HepG2 (cell line): ENCODE measurements around the gene PKNOX2. TPM values are rescaled to one million over a fixed set of nuclear protein-coding genes. Genes with fewer than 3 reads are reported as not detected.

Source experiments
- ARNT2 ChIP-seq: sonication (generic); formaldehyde crosslinking; IDR thresholded peaks from 2 replicates; pipeline ENCODE4 v1.8.0; 2022; ENCODE audit warnings: mild to moderate bottlenecking, low read depth, missing genetic modification reagents, moderate library complexity
- CBX5 ChIP-seq: sonication (generic); formaldehyde crosslinking; IDR thresholded peaks from 2 replicates; pipeline ENCODE4 v1.4.0; 2020; ENCODE audit warnings: missing genetic modification reagents, borderline replicate concordance
- GABPA ChIP-seq, 2 experiments: IDR thresholded peaks; 2 replicates each; pipeline ENCODE4 v1.6.1; 2011 to 2016; ENCODE audit warnings: low read depth in 2 of 2, low read length in 1 of 2, missing biosample characterization in 1 of 2, missing genetic modification characterization in 1 of 2
- KLF16 ChIP-seq, 2 experiments: sonication (generic) in 1 of 2; formaldehyde crosslinking in 1 of 2; IDR thresholded peaks; 2 replicates each; pipeline versions ENCODE4 v1.6.1 to v1.8.0; 2016 to 2023; ENCODE audit warnings: missing genetic modification reagents in 2 of 2, missing compliant biosample characterization in 1 of 2
- MIXL1 ChIP-seq: IDR thresholded peaks from 2 replicates; pipeline ENCODE4 v1.6.1; 2016
- PAX8 ChIP-seq: sonication (generic); formaldehyde crosslinking; IDR thresholded peaks from 2 replicates; pipeline ENCODE4 v1.8.0; 2022; ENCODE audit warnings: mild to moderate bottlenecking, missing genetic modification reagents, borderline replicate concordance
- SAP130 ChIP-seq: IDR thresholded peaks from 2 replicates; pipeline ENCODE4 v1.6.1; 2016; ENCODE audit warnings: low read depth
- SOX5 ChIP-seq: IDR thresholded peaks from 2 replicates; pipeline ENCODE4 v1.6.1; 2016; ENCODE audit warnings: borderline replicate concordance
- STAG1 ChIP-seq: sonication (generic); formaldehyde crosslinking; IDR thresholded peaks from 2 replicates; pipeline ENCODE4 v1.4.0; 2020; ENCODE audit warnings: missing genetic modification reagents
- THYN1 ChIP-seq: sonication (generic); formaldehyde crosslinking; IDR thresholded peaks from 2 replicates; pipeline ENCODE4 v1.8.1; 2023; ENCODE audit warnings: low read depth, mild to moderate bottlenecking, moderate library complexity, missing genetic modification reagents, borderline replicate concordance
- ZFYVE20 ChIP-seq: sonication (generic); formaldehyde crosslinking; IDR thresholded peaks from 2 replicates; pipeline ENCODE4 v1.8.0; 2023; ENCODE audit warnings: low read depth, mild to moderate bottlenecking, moderate library complexity, missing genetic modification reagents, borderline replicate concordance
- ZNF253 ChIP-seq: sonication (generic); formaldehyde crosslinking; IDR thresholded peaks from 2 replicates; pipeline ENCODE4 v1.8.0; 2022; ENCODE audit warnings: mild to moderate bottlenecking, missing genetic modification reagents, borderline replicate concordance
- ZNF33B ChIP-seq: sonication (generic); formaldehyde crosslinking; IDR thresholded peaks from 2 replicates; pipeline ENCODE4 v1.5.1; 2020; ENCODE audit warnings: mild to moderate bottlenecking, missing genetic modification reagents
- ZNF567 ChIP-seq: sonication (generic); formaldehyde crosslinking; IDR thresholded peaks from 2 replicates; pipeline ENCODE4 v1.8.1; 2023; ENCODE audit warnings: mild to moderate bottlenecking, missing genetic modification reagents, borderline replicate concordance
- ZNF737 ChIP-seq: sonication (generic); formaldehyde crosslinking; IDR thresholded peaks from 2 replicates; pipeline ENCODE4 v1.5.0; 2020; ENCODE audit warnings: missing genetic modification reagents, mild to moderate bottlenecking, borderline replicate concordance
- ZSCAN21 ChIP-seq: sonication (generic); formaldehyde crosslinking; IDR thresholded peaks from 2 replicates; pipeline ENCODE4 v1.8.0; 2022; ENCODE audit warnings: mild to moderate bottlenecking, missing genetic modification reagents, moderate library complexity, borderline replicate concordance
- polyA plus RNA-seq, 8 experiments: library from polyadenylated mRNA; depleted of rRNA in 3 of 8; stranded (reverse) in 7 of 8; unstranded in 1 of 8; fragments of >200 nt; fragmentation: Illumina TruSeq in 4 of 8; extraction: Trizol in 4 of 8; gene quantifications; 2 replicates each; pipeline versions ENCODE4 v1.2.1 to v1.2.3, GENCODE V29; 2011 to 2016; ENCODE audit warnings: low read depth in 4 of 8, missing spikeins in 1 of 8, mixed read lengths in 1 of 8; ENCODE audit not compliant: insufficient read depth in 1 of 8
- total RNA-seq, 5 experiments: library from RNA; depleted of rRNA; stranded (reverse); fragments of >200 nt; fragmentation: Illumina TruSeq; extraction: Trizol; gene quantifications; 2 replicates each; pipeline ENCODE4 v1.2.3, GENCODE V29; 2016; ENCODE audit warnings: low read depth in 1 of 5
- TF ChIP-seq, protein P1 (sequence below): IDR thresholded peaks from 2 replicates; pipeline ENCODE4 v1.6.1; 2016; ENCODE audit warnings: control low read depth
- TF ChIP-seq, protein P2 (sequence below): IDR thresholded peaks from 2 replicates; pipeline ENCODE4 v1.6.1; 2016; ENCODE audit warnings: low read depth, borderline replicate concordance
- TF ChIP-seq, protein P3 (sequence below): IDR thresholded peaks from 2 replicates; pipeline ENCODE4 v1.6.1; 2016; ENCODE audit warnings: low read depth
- TF ChIP-seq, protein P4 (sequence below): sonication (generic); formaldehyde crosslinking; IDR thresholded peaks from 2 replicates; pipeline ENCODE4 v1.5.0; 2020; ENCODE audit warnings: mild to moderate bottlenecking, missing genetic modification reagents, moderate library complexity

PKNOX2 gene
- total and polyA plus RNA-seq, 2 of the 13 experiments (the other 11 are each of a cell fraction or from before 2014, with no cell fraction given) = not detected

DNA sequence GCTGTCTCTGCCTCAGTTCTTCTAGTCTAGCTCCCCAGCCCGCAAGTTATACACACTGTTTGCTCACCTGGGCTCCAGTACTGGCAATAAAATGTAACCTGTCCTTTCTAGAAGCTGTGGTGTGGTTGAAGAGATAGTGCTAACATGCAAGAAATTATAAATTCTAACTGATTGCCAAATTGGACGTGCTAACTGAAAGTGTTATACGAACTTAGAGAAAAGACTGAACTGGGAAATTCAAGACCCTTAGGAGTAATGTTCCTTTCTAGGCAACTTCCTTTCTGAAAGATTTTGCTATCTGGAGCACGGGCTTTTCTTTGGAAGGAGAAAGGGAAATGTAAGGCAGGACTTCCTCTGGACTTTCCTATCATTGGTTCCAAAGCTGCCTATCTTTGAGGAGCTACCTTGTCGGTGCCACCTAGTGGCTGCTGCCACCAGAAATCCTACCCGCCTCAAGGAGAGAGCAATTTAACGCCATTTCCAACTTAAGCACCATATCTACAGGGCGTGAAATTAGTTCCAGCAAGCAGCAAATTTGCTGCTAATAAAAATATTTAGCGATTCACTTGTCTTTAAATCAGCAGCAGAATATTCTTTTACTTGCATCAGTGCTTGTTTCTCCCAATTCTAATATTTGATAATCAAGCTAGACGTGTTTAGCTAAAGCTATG, 40.5 kb upstream of the PKNOX2 start (continued):
- TF ChIP-seq, protein P1, sequence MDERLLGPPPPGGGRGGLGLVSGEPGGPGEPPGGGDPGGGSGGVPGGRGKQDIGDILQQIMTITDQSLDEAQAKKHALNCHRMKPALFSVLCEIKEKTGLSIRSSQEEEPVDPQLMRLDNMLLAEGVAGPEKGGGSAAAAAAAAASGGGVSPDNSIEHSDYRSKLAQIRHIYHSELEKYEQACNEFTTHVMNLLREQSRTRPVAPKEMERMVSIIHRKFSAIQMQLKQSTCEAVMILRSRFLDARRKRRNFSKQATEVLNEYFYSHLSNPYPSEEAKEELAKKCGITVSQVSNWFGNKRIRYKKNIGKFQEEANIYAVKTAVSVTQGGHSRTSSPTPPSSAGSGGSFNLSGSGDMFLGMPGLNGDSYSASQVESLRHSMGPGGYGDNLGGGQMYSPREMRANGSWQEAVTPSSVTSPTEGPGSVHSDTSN (CRISPR knock-in tag) = peak; percentile 88
- TF ChIP-seq ZNF33B (no peak), SOX5 (no peak), THYN1 (CRISPR knock-in tag) (0 out of 2 replicates have a peak, but pooled peaks have one; percentile 47), ZNF253 (CRISPR knock-in tag) (no peak), GABPA (IDR thresholded peaks at IDR 0.05; ENCODE audit: low read depth, low read length) (peak; percentile 66), GABPA (CRISPR knock-in tag; IDR thresholded peaks at IDR 0.05; ENCODE audit: low read depth) (peak; percentile 92), PAX8 (CRISPR knock-in tag) (no peak), ARNT2 (CRISPR knock-in tag) (0 out of 2 replicates have a peak, but pooled peaks have one; percentile 33), ZSCAN21 (CRISPR knock-in tag) (no peak), SAP130 (CRISPR knock-in tag) (peak; percentile 48), KLF16 (CRISPR knock-in tag; IDR thresholded peaks at IDR 0.05) (0 out of 4 replicates have a peak, but pooled peaks of 1 of the 2 experiments have one; percentile 56), ZFYVE20 (CRISPR knock-in tag) (no peak), STAG1 (CRISPR knock-in tag) (peak; percentile 18; the same call in 1 of the 2 replicates), MIXL1 (CRISPR knock-in tag) (0 out of 2 replicates have a peak, but pooled peaks have one; percentile 21), ZNF737 (CRISPR knock-in tag) (no peak), ZNF567 (CRISPR knock-in tag) (no peak), CBX5 (CRISPR knock-in tag) (peak; percentile 67; the same call in 1 of the 2 replicates)
- TF ChIP-seq, protein P2, sequence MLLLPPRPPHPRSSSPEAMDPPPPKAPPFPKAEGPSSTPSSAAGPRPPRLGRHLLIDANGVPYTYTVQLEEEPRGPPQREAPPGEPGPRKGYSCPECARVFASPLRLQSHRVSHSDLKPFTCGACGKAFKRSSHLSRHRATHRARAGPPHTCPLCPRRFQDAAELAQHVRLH (CRISPR knock-in tag) = 0 out of 2 replicates have a peak, but pooled peaks have one; percentile 22
- TF ChIP-seq, protein P3, sequence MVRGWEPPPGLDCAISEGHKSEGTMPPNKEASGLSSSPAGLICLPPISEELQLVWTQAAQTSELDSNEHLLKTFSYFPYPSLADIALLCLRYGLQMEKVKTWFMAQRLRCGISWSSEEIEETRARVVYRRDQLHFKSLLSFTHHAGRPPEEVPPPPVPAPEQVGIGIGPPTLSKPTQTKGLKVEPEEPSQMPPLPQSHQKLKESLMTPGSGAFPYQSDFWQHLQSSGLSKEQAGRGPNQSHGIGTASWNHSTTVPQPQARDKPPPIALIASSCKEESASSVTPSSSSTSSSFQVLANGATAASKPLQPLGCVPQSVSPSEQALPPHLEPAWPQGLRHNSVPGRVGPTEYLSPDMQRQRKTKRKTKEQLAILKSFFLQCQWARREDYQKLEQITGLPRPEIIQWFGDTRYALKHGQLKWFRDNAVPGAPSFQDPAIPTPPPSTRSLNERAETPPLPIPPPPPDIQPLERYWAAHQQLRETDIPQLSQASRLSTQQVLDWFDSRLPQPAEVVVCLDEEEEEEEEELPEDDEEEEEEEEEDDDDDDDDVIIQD (CRISPR knock-in tag) = peak; percentile 61; the same call in 1 of the 2 replicates
- TF ChIP-seq, protein P4, sequence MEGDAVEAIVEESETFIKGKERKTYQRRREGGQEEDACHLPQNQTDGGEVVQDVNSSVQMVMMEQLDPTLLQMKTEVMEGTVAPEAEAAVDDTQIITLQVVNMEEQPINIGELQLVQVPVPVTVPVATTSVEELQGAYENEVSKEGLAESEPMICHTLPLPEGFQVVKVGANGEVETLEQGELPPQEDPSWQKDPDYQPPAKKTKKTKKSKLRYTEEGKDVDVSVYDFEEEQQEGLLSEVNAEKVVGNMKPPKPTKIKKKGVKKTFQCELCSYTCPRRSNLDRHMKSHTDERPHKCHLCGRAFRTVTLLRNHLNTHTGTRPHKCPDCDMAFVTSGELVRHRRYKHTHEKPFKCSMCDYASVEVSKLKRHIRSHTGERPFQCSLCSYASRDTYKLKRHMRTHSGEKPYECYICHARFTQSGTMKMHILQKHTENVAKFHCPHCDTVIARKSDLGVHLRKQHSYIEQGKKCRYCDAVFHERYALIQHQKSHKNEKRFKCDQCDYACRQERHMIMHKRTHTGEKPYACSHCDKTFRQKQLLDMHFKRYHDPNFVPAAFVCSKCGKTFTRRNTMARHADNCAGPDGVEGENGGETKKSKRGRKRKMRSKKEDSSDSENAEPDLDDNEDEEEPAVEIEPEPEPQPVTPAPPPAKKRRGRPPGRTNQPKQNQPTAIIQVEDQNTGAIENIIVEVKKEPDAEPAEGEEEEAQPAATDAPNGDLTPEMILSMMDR = peak; percentile 75
